ENCODE results near the gene EEF1AKMT2.

EEF1AKMT2 gene

GRCh38 chr10:124737221-124737620 is 54.5 kb downstream of the EEF1AKMT2 start:
- DNase-seq (ENCODE audit: low spot score) = no peak

DNA sequence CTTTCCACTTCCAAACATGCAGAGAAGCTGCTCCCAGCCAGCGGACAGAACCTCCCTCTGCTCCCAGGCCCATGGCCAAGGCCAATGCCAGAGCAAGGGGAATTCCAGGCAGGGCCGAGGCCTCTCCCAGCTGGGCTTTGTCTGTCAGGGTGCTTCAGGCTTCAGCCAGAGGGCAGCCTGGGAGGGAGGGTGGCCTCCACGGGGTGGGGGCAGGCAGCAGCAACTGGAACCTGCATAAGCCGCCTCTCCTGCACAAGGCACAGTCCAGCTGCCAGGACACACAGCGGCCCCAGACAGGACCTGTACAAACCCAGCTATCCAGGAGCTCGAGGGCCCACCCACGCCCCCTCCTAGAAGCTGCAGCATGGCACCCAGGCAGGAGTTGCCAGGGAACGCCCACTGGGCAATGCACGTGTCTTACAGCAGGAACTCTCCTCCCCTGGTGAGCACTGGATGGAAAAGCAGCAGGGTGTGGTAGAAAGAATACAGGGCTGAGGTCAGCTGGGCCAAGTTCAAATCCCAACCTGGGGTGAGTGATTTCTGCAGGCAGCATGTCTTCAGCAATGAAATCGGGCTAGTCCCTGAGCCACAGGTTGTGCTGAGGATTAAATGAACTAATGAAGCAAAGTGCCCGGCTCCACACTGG is 55.1 kb downstream of the EEF1AKMT2 start:
- no peak for DNase-seq (ENCODE audit: low spot score)

GRCh38 chr10:124735491-124736286 is 56.0 kb downstream of the EEF1AKMT2 start:
- no peak for DNase-seq (ENCODE audit: low spot score)

GRCh38 chr10:124734311-124735166 is 57.1 kb downstream of the EEF1AKMT2 start:
- no peak for DNase-seq (ENCODE audit: low spot score)

DNA sequence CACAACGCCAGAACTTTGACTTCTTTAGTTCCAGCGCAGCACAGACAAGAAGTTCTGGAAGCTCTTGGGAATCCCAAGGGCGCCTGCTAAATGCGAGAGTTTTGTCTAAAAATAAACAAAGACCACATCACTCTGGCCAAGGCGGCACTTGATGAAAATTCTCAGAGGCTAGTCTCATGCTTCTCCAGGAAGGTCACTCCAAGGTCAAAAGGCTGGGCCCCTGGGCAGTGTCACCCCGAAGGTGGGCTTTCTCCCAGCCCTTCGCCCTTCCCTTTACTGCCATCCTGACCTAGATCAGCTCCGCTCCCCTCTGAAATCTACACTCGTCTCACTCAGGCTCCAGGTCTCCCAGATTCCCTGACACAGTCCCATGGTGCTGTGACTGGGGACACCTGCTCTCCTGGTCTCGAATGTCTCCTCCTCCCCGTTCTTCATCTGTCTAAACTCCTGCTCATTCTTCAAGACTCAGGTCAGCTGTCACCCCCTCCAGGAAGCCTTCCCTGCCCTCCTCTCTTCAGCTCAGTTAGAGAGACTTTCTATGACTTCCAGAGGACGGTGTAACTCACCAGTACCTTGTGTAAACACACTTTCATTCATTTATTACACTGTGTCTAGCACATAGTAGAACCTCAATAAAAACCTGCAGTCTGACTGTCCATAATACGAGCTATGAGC is 58.0 kb downstream of the EEF1AKMT2 start:
- no peak for DNase-seq (ENCODE audit: low spot score)

GRCh38 chr10:124732931-124733570 is 58.6 kb downstream of the EEF1AKMT2 start:
- no peak for DNase-seq (ENCODE audit: low spot score)

GRCh38 chr10:124731551-124731950 is 60.1 kb downstream of the EEF1AKMT2 start:
- no peak for DNase-seq (ENCODE audit: low spot score)

DNA sequence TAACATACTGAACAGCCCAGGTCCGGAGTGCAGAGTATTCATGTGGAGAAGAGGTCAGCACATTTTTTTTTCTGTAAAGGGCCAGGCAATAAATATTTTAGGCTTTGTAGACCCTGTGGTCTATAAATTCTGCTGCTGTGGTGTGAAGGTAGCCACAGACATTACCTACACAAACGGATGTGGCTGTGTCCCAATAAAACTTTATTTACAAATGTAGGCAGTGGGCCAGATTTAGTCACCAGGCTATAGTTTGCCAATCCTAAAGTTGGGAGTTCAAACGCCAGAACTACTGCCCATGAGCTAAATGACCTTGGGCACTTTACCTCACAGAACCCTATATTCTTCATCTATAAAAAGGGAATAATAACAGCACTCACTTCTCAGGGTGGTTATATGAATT is 60.9 kb downstream of the EEF1AKMT2 start:
- no peak for DNase-seq (ENCODE audit: low spot score)

DNA sequence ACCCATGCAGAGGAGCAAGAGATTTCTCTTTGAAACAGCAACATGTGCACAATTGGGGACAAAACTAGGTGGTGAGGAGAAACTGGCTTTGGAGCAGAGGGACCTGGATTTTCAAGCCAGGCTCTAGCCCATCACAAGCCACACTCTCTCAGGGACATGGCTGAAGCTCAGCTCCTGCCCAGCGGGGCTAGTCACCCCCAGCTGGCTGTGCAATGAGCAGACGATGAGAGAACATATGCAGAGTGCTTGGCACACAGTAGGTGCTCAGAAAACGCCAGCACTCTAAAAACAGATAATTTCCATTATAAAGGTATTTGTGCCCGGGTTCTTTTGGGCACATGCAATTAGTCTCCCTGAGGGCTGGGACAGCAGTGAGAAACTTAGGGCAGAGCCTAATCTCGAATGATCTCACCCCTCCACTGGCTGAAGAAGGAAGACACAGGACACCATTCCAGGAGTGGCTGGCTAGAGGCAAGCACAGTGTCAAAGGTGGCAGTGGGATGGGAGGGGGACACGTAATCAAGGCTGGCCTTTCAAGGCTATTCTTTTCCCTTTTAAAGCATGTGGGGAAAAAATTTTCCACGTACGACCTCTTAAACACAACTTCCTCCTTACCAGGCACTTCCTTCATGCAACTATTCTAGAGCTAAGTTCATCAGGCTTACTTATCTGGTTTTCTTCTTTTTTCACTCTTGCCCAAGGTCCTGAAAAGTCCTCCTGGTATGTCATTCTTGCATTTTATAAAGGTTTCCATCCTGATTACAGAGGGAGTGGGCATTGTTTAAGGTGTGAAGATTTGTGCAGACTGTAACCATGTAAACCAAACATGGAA is 62.6 kb downstream of the EEF1AKMT2 start:
- DNase-seq (ENCODE audit: low spot score) = peak; percentile 25

DNA sequence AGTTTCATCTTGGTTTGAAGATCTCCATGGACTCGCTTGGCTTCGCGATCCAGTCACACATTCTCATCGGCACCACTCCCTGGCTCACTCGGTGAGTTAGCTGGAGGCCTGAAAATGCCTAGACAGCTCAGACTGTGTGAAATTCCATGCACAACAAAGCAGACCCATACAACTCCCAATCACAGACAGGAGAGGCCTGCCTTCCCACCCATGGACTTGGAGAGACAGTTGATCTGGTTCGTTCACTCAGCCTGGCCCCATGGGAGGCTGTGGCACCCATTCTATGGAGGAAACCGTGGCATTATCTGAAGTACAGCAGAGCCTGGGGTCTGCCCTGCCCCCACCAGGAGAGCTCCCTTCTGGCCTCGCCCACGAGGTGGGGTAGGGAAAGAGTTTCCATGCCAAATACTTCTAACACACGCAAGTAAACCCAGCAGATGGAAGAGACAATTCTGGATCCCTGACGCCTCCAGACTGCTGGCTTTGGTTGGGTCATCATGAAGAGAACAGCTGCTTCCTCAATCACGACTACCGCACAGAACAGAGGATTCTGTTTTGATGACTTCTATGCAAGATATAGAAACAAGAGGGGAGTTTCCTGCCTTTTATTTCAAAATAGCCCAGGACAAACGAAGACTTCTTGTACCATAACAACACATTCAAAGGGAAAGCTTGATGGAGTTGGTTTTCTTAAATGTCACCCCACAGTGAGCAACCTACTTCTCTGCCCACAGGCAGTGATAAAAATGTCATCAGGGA is 63.4 kb downstream of the EEF1AKMT2 start:
- peak; percentile 53 for DNase-seq (ENCODE audit: low spot score)

GRCh38 chr10:124727361-124727960 is 64.2 kb downstream of the EEF1AKMT2 start:
- DNase-seq (ENCODE audit: low spot score) = no peak

- no peak for DNase-seq (ENCODE audit: low spot score)
These were observed 65.9 kb downstream of the EEF1AKMT2 start for GRCh38 chr10:124725791-124726190.

GRCh38 chr10:124725171-124725631 is 66.5 kb downstream of the EEF1AKMT2 start:
- peak; percentile 37 for DNase-seq (ENCODE audit: low spot score)

DNA sequence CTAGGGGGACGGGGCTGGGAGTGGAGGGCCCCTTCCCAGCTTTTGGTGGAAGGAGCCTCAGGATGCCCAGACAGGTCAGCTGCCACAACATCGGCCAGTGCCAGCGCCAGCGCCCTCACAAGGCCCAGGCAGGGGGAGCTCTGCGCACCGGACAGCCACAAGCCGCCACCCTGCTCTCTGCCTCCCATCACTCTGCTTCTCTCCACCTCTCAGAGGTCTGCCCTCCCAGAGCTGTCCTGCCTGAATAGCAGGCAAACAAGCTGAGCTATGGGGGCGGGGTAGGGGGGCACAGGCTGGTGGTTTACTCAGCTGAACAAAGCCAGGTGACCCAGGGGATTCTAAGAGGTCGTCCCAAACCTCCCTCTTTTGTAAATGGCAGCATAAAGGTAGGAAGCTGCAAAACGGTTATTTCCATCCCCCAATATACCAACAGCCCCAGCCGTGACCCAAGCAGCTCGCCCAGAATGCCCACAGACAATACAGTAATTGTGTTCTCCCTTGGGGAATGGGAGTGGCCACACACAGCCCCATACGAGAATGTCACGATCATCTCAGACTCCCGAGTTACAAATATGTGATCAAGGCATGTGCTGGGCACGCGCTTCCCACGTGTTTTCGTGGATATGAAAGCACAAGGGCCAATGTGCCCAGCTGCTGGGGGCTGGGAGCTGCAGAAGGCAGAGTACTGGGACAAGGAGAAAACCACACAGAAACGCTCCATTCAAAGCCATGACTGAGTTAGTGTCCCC is 67.2 kb downstream of the EEF1AKMT2 start:
- DNase-seq (ENCODE audit: low spot score) = no peak

DNA sequence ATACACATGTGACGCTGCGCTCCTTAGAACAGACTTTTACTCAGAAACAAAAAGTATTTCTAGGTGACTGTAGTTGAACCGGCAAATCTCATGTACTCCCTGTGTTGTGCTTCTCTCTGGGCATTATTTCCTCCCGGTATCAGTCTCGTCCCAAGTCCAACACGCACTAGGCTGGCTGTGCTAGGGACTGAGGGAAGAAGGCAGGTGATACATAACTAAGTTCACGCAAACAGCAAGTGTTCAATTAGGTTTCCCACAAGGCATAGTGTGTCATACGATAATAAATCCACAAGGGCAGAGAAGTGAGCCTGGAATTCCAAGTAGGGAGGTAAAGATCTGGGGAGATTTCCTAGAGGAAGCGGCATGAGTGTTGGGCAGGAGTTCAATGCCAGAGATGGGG is 67.9 kb downstream of the EEF1AKMT2 start:
- DNase-seq (ENCODE audit: low spot score) = no peak

DNA sequence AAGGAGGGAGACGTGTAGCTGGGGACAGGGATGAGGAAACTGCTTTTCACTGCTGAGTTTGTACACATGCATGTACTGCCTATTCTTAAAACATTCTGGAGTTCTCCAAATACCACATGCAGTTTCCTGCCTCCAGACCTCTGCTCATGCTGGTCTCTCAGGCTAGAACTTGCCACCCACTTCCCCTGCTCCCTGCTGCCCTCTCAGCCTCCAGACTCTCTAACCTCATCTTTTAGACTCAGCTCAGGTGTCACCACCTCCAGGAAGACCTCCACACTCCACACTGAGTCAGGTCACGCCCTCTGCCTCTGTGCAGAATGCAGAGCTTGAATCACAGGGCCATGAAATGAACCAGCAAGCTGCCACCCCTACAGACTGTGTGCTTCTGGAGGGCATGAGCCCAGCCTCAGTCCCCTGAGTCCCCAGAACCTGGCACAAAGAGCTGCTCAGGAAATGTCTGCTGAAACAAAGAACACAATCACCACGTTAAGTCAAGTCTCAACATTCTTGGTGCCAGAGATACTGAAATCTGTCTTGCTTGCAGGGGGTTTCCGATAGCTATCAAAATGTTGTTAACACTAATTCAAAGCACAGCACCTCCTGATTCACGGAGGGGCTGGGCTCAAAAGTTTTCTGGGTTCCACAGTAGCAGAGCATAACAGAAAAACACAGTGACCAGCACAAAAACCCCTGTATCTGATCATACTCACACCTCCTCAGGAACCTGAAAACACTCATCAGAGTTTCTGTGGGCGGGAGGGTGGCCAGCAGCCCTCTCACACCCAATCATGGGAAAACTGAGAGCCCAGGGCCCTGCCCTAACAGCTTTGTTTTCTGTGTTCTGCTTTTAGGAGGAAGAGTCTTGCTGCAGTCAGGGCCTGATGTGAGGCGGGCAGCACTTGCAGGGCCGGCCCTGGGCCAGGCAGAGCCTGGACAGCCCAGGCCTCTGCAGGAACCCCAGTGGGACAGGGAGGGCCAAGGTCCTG is 68.6 kb downstream of the EEF1AKMT2 start:
- peak; percentile 37 for DNase-seq (ENCODE audit: low spot score)

DNA sequence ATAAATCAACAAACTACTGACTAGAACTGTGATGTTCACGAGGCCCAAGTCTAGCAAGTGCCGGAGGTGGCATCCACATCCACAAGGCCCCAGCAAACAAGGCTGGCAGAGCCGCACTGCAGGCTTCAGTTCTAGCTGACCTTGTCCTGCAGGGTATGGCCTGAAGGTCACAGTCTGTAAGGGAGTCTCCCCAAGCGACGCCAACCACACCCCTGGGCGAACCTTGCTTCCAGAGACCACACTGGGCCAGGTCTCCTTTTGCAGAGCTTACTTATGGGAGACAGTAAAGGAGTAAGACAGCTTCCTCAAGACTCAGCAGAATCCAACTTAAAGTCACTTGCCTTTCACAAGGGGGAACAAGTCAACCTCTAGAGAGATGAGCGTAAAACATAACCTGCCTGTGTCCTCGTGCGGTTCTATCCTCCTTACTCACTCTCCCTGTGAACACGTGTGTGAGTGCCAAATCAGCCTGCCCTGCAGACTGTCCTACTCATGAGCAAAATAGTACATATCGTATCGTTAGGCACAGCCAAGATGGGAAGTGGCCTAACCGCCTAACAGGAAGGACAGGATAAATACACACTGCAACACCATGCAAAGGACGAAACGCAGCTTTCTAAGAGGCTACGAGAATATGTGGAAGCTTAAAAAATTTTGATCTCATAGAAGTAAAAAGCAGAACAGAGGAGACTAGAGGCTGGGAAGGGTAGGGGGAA is 70.2 kb downstream of the EEF1AKMT2 start:
- no peak for DNase-seq (ENCODE audit: low spot score)

Measured in NAMALWA (cell line).